ENCODE measurements around the gene HOXD12. TPM values are rescaled to one million over a fixed set of nuclear protein-coding genes. Genes with fewer than 3 reads are reported as not detected.

HOXD12 gene
- total RNA-seq, 2 experiments from 2014 or later = not detected

GRCh38 chr2:176102309-176102866, 2.8 kb downstream of the HOXD12 start:
- ChIA-PET CTCF (no interaction called here), POLR2A (no interaction called here)

- ChIA-PET CTCF (no interaction called here), POLR2A (no interaction called here)
Observed at GRCh38 chr2:176103194-176103593, 3.6 kb downstream of the HOXD12 start.

GRCh38 chr2:176103742-176104315, 4.2 kb downstream of the HOXD12 start:
- ChIA-PET CTCF (no interaction called here), POLR2A (no interaction called here)

- ChIA-PET POLR2A (no interaction called here), CTCF (no interaction called here)
Observed at GRCh38 chr2:176104316-176105077, 4.9 kb downstream of the HOXD12 start.

- ChIA-PET POLR2A (no interaction called here), CTCF (no interaction called here)
Observed at GRCh38 chr2:176105078-176105729, 5.6 kb downstream of the HOXD12 start.

GRCh38 chr2:176105730-176106580, 6.4 kb downstream of the HOXD12 start:
- ChIA-PET CTCF (interaction anchor here (1.4 kb wide), 1 partner anchor 8 kb away, joined by 5 read pairs; no protein-coding TSS in a partner anchor), POLR2A (no interaction called here)

- CTCF ChIA-PET = interaction anchor here (1.4 kb wide), 1 partner anchor 9 kb away, joined by 5 read pairs; no protein-coding TSS in a partner anchor
- POLR2A ChIA-PET = no interaction called here
Observed at GRCh38 chr2:176106581-176107539, 7.3 kb downstream of the HOXD12 start, which contains the start of gene HOXD11. Gene HOXD11 (plus strand): TSS chr2:176107280. CDS start chr2:176107356, 76 bp downstream.

- ChIA-PET POLR2A (no interaction called here), CTCF (no interaction called here)
Observed at GRCh38 chr2:176107731-176108181, 8.2 kb downstream of the HOXD12 start.

- POLR2A ChIA-PET = no interaction called here
- CTCF ChIA-PET = interaction anchor here (1.4 kb wide), 1 partner anchor 12 kb away, joined by 5 read pairs; no protein-coding TSS in a partner anchor
Observed at GRCh38 chr2:176109192-176109901, 9.8 kb downstream of the HOXD12 start.

GRCh38 chr2:176109946-176110345, 10.4 kb downstream of the HOXD12 start:
- POLR2A ChIA-PET = no interaction called here
- CTCF ChIA-PET = interaction anchor here (1.4 kb wide), 1 partner anchor 12 kb away, joined by 5 read pairs; no protein-coding TSS in a partner anchor

GRCh38 chr2:176110415-176111308, 11.1 kb downstream of the HOXD12 start:
- POLR2A ChIA-PET = interaction anchor here (0.6 kb wide), 1 partner anchor 1046 kb away, joined by 5 read pairs; no protein-coding TSS in a partner anchor
- CTCF ChIA-PET = interaction anchor here (1.4 kb wide), 1 partner anchor 13 kb away, joined by 5 read pairs; no protein-coding TSS in a partner anchor

GRCh38 chr2:176111309-176111663, 11.7 kb downstream of the HOXD12 start:
- ChIA-PET CTCF (no interaction called here), POLR2A (interaction anchor here (0.6 kb wide), 1 partner anchor 1046 kb away, joined by 5 read pairs; no protein-coding TSS in a partner anchor)

- POLR2A ChIA-PET = no interaction called here
- CTCF ChIA-PET = interaction anchor here (1.3 kb wide), 1 partner anchor 28 kb away, joined by 4 read pairs; no protein-coding TSS in a partner anchor
Observed at GRCh38 chr2:176111846-176112374, 12.3 kb downstream of the HOXD12 start.

GRCh38 chr2:176112375-176113302, 13.0 kb downstream of the HOXD12 start:
- ChIA-PET CTCF (interaction anchor here (1.3 to 1.7 kb wide), 2 partner anchors 14 to 28 kb away, joined by 4 read pairs; no protein-coding TSS in a partner anchor), POLR2A (no interaction called here)

Data from activated CD8-positive, alpha-beta memory T cell treated with anti-CD3 and anti-CD28 coated beads for 36 hours (primary cell).